ENCODE measurements around the gene PPP1R12A.
"Not testable (repeated sequence)": the region's sequence is repeated elsewhere in the genome, so short reads cannot be mapped to it uniquely, and the experiment has no call there.

PPP1R12A gene

DNA sequence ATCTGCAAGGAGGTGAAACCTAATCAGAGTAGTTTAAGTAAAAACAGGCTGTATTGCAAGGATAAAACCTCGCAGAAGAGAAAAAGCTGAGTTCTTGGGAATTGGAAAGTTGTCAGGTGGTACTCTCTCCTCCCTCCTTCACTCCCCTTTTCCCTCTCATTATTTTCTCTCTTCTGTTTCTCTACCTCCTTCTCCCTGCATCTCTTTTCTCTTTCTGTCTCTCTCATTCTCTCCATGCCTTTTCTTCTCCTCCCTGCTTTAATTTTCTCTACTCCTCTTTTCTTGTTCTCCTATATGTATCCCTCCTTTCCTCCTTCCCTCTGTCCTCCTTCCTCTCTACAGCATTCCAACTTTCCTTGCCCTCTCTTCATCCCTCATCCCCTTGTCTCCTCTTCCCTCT lies 14.2 kb upstream of the PPP1R12A start:
- no peak for DNase-seq (ENCODE audit: low read depth in 1 of 2, low spot score in 1 of 2)
- no peaks in the 10 kb centered on the region for H3K27me3 ChIP-seq (ENCODE audit: insufficient read depth, poor library complexity, severe bottlenecking)
- H3K4me3 ChIP-seq (replicated peaks; ENCODE audit: insufficient read depth, low read length) = no peak overlapping the region
- TF ChIP-seq, protein P1, sequence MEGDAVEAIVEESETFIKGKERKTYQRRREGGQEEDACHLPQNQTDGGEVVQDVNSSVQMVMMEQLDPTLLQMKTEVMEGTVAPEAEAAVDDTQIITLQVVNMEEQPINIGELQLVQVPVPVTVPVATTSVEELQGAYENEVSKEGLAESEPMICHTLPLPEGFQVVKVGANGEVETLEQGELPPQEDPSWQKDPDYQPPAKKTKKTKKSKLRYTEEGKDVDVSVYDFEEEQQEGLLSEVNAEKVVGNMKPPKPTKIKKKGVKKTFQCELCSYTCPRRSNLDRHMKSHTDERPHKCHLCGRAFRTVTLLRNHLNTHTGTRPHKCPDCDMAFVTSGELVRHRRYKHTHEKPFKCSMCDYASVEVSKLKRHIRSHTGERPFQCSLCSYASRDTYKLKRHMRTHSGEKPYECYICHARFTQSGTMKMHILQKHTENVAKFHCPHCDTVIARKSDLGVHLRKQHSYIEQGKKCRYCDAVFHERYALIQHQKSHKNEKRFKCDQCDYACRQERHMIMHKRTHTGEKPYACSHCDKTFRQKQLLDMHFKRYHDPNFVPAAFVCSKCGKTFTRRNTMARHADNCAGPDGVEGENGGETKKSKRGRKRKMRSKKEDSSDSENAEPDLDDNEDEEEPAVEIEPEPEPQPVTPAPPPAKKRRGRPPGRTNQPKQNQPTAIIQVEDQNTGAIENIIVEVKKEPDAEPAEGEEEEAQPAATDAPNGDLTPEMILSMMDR (IDR thresholded peaks at IDR 0.05; ENCODE audit: insufficient read depth, low read length) = no peak
- no peak for TF ChIP-seq GABPA (IDR thresholded peaks at IDR 0.05; ENCODE audit: low read depth)
- TF ChIP-seq, protein P2, sequence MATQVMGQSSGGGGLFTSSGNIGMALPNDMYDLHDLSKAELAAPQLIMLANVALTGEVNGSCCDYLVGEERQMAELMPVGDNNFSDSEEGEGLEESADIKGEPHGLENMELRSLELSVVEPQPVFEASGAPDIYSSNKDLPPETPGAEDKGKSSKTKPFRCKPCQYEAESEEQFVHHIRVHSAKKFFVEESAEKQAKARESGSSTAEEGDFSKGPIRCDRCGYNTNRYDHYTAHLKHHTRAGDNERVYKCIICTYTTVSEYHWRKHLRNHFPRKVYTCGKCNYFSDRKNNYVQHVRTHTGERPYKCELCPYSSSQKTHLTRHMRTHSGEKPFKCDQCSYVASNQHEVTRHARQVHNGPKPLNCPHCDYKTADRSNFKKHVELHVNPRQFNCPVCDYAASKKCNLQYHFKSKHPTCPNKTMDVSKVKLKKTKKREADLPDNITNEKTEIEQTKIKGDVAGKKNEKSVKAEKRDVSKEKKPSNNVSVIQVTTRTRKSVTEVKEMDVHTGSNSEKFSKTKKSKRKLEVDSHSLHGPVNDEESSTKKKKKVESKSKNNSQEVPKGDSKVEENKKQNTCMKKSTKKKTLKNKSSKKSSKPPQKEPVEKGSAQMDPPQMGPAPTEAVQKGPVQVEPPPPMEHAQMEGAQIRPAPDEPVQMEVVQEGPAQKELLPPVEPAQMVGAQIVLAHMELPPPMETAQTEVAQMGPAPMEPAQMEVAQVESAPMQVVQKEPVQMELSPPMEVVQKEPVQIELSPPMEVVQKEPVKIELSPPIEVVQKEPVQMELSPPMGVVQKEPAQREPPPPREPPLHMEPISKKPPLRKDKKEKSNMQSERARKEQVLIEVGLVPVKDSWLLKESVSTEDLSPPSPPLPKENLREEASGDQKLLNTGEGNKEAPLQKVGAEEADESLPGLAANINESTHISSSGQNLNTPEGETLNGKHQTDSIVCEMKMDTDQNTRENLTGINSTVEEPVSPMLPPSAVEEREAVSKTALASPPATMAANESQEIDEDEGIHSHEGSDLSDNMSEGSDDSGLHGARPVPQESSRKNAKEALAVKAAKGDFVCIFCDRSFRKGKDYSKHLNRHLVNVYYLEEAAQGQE (IDR thresholded peaks at IDR 0.05; ENCODE audit: insufficient replicate concordance, low read depth) = no peak
- TF ChIP-seq POLR2AphosphoS5 (IDR thresholded peaks at IDR 0.05; ENCODE audit: low read depth) = no peak
- TF ChIP-seq SPI1 (IDR thresholded peaks at IDR 0.05; ENCODE audit: borderline replicate concordance, low read depth) = no peak
- H3K27ac ChIP-seq (replicated peaks) = no peak overlapping the region

DNA sequence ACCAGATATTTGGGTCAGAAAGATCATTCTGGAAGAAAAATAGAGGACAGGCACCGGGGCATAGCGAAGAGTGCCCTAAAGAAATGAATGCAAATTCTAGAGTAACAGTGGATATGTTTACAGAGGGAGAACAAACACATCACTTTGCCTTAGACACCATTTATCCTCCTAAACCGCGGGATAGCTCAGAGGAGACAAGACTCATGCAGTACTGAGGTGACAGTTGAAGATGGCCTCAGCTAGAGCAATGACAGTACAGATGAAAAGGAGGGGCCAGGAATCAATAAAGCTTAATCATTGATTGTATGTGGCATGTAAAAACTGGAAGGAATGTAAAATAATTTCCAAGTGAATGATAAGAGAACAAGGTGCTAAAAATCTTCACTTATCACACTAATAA lies 10.5 kb upstream of the PPP1R12A start:
- H3K4me3 ChIP-seq (replicated peaks; ENCODE audit: insufficient read depth, low read length) = no peak overlapping the region
- no peak for DNase-seq (ENCODE audit: low read depth in 1 of 2, low spot score in 1 of 2)
- no peak overlapping the region for H3K27ac ChIP-seq (replicated peaks)
- H3K27me3 ChIP-seq (ENCODE audit: insufficient read depth, poor library complexity, severe bottlenecking) = no peaks in the 10 kb centered on the region
- TF ChIP-seq GABPA (IDR thresholded peaks at IDR 0.05; ENCODE audit: low read depth) = no peak
- TF ChIP-seq, protein P1 (IDR thresholded peaks at IDR 0.05; ENCODE audit: insufficient read depth, low read length) = no peak
- TF ChIP-seq, protein P2 (IDR thresholded peaks at IDR 0.05; ENCODE audit: insufficient replicate concordance, low read depth) = no peak
- no peak for TF ChIP-seq SPI1 (IDR thresholded peaks at IDR 0.05; ENCODE audit: borderline replicate concordance, low read depth)
- TF ChIP-seq POLR2AphosphoS5 (IDR thresholded peaks at IDR 0.05; ENCODE audit: low read depth) = no peak

DNA sequence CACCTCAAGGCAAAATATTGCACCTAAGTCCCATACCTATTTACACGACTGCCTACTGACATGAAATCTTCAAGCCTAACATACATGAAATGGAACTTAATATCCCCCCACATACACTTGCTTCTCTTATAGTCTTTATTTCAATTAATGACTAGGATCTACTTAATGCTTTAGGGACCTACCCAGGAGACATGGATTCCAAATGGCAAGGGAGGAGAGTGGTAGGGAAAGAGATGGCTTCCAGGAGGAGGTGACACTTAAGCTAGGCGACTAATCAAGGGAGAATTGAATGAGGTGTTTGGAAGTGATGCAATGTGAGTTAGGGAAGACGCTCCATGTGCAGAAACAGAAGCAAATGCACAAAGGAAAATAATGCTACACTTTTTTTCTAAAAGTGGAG lies 9.7 kb upstream of the PPP1R12A start:
- no peaks in the 10 kb centered on the region for H3K27me3 ChIP-seq (ENCODE audit: insufficient read depth, poor library complexity, severe bottlenecking)
- H3K4me3 ChIP-seq (replicated peaks; ENCODE audit: insufficient read depth, low read length) = no peak overlapping the region
- no peak for DNase-seq (ENCODE audit: low read depth in 1 of 2, low spot score in 1 of 2)
- no peak overlapping the region for H3K27ac ChIP-seq (replicated peaks)
- TF ChIP-seq, protein P1 (IDR thresholded peaks at IDR 0.05; ENCODE audit: insufficient read depth, low read length) = no peak
- TF ChIP-seq, protein P2 (IDR thresholded peaks at IDR 0.05; ENCODE audit: insufficient replicate concordance, low read depth) = no peak
- TF ChIP-seq SPI1 (IDR thresholded peaks at IDR 0.05; ENCODE audit: borderline replicate concordance, low read depth) (no peak), POLR2AphosphoS5 (IDR thresholded peaks at IDR 0.05; ENCODE audit: low read depth) (no peak), GABPA (IDR thresholded peaks at IDR 0.05; ENCODE audit: low read depth) (no peak)

DNA sequence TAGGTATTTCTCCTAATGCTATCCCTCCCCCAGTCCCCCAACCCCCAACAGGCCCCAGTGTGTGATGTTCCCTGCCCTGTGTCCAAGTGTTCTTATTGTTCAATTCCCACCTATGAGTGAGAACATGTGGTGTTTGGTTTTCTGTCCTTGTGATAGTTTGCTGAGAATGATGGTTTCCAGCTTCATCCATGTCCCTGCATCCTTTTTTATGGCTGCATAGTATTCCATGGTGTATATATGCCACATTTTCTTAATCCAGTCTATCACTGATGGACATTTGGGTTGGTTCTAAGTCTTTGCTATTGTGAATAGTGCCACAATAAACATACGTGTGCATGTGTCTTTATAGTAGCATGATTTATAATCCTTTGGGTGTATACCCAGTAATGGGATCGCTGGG lies 7.9 kb upstream of the PPP1R12A start:
- not testable (repeated sequence) for H3K4me3 ChIP-seq (replicated peaks; ENCODE audit: insufficient read depth, low read length); H3K27ac ChIP-seq (replicated peaks); H3K27me3 ChIP-seq (ENCODE audit: insufficient read depth, poor library complexity, severe bottlenecking); DNase-seq (ENCODE audit: low read depth in 1 of 2, low spot score in 1 of 2)

Measured in HL-60 (cell line).